H1 (cell line): ENCODE data around the gene IL13RA1. TPM values are rescaled to one million over a fixed set of nuclear protein-coding genes. Genes with fewer than 3 reads are reported as not detected.

Source experiments
- PHF8 ChIP-seq: fragments of 200-600 bp; sonication (generic); conservative IDR thresholded peaks from 2 replicates; pipeline ENCODE4 v1.7.1; 2012; ENCODE audit warnings: low read depth, mild to moderate bottlenecking, inconsistent platforms, low read length, moderate library complexity
- polyA plus RNA-seq, 7 experiments: library from polyadenylated mRNA; depleted of rRNA in 3 of 7; stranded (reverse) in 5 of 7; unstranded in 2 of 7; fragments of >200 nt in 5 of 7; fragments of 200-250 nt in 2 of 7; gene quantifications; 1 replicate in 5 of 7; 2 replicates in 1 of 7; 4 replicates in 1 of 7; pipeline versions ENCODE4 v1.2.1 to v1.2.3, GENCODE V29; 2011 to 2013; ENCODE audit warnings: missing spikeins in 2 of 7, mixed read lengths in 2 of 7
- total RNA-seq: library from RNA; stranded (reverse); fragmentation: NEBNext Ultra II Directional; extraction: Animal tissue kit (Norgen Biotek cat#: 25700); gene quantifications from 2 replicates; pipeline ENCODE4 v1.2.1, GENCODE V29; 2021

IL13RA1 gene
- total and polyA plus RNA-seq, 2 of the 8 experiments (the other 6 are each of a cell fraction or from before 2014, with no cell fraction given) = 3.3 to 9.4 TPM

- no peak for TF ChIP-seq PHF8
Measured at GRCh38 chrX:118755633-118756032, 28.2 kb downstream of the IL13RA1 start (continued).
